Measurements from ENCODE around the gene RTP1.

RTP1 gene

DNA sequence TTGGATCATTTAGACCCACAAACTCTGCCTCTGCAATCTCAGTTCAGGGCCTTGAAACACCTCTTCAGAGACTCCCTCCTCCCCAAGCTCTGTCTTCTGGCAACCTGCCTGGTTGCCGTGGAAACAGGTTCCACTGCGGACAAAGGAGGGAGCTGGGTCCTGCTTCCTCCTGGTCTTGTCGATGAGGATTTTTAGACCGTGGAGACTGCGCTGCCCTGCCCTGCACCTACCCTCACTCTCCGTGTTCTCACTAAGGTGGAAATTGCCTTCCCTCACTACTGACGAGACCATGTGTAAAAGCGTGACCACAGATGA lies at the start of gene RTP1:
RTP1 (plus strand) TSS at position 152 of the 315 bp plus-strand sequence; CDS start at position 182, 30 bp downstream.
- in situ Hi-C loops (cut with MboI; ENCODE audit: low sequenced_read_pairs), result no loop called here

- in situ Hi-C loops (cut with MboI; ENCODE audit: low sequenced_read_pairs), result loop anchor here (10.0 to 25.0 kb wide), 2 partner anchors 305 to 538 kb away; partner anchors contain the start of genes ADIPOQ and AHSG
Measured at GRCh38 chr3:187150186-187150585, 47.1 kb upstream of the RTP1 start.

GRCh38 chr3:187150599-187150998 lies 46.7 kb upstream of the RTP1 start:
- in situ Hi-C loops (cut with MboI; ENCODE audit: low sequenced_read_pairs), result loop anchor here (10.0 to 25.0 kb wide), 2 partner anchors 306 to 538 kb away; partner anchors contain the start of genes ADIPOQ and AHSG

- in situ Hi-C loops (cut with MboI; ENCODE audit: low sequenced_read_pairs), result loop anchor here (25.0 kb wide), 1 partner anchor 549 kb away; the partner anchor contains the start of gene AHSG
Measured at GRCh38 chr3:187161556-187161955, 35.7 kb upstream of the RTP1 start.

DNA sequence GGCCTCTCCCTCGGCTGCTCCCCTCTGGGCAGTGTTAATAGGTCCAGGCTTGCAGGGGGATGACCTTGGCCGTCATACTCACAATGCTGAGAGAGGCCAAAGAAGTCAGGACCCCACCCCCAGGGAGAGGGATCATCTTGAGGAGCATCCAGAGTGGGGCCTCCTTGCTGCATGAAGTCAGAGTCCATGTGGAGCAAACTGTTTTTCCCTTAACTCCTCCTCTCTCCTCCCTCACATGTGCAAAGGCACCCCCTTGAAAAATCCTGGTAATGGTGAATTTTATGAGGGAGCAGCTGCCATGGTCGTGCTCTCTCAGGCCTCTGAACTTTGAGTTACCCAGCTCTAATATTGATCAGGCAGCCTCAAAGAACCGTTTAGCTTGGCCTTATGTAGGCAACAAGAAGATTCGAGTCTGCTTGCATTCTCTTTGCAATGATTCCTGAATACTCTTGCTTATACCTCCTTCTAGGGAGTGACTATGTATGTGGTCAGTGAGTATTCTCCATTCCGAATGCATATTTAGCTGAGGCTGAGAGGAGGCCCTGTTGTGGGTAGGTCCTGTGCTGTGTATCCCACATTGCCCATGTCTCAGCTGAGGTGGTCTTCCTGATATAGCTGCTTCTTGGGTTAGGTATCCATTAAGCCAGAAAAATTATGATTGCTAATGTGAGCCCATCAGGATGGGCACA lies 34.9 kb upstream of the RTP1 start:
- in situ Hi-C loops (cut with MboI; ENCODE audit: low sequenced_read_pairs), result loop anchor here (25.0 kb wide), 1 partner anchor 550 kb away; the partner anchor contains the start of gene AHSG

- in situ Hi-C loops (cut with MboI; ENCODE audit: low sequenced_read_pairs), result loop anchor here (25.0 kb wide), 1 partner anchor 553 kb away; the partner anchor contains the start of gene AHSG
Measured at GRCh38 chr3:187165144-187165543, 32.1 kb upstream of the RTP1 start.

DNA sequence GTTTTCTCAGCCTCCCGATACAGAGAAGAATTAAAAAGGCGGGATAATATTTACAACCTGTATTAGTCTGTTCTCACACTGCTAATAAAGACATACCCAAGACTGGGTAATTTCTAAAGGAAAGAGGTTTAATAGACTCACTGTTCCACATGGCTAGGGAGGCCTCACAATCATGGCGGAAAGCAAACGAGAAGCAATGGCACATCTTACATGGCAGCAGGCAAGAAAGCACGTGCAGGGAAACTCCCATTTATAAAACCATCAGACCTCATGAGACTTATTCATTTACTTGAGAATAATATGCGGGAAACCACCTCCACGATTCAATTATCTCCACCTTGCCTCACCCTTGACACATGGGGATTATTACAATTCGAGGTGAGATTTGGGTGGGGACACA lies 30.5 kb upstream of the RTP1 start:
- in situ Hi-C loops (cut with MboI; ENCODE audit: low sequenced_read_pairs), result loop anchor here (25.0 kb wide), 1 partner anchor 554 kb away; the partner anchor contains the start of gene AHSG

- in situ Hi-C loops (cut with MboI; ENCODE audit: low sequenced_read_pairs), result loop anchor here (25.0 kb wide), 1 partner anchor 555 kb away; the partner anchor contains the start of gene AHSG
Measured at GRCh38 chr3:187167777-187168176, 29.5 kb upstream of the RTP1 start.

GRCh38 chr3:187169231-187169960 lies 27.9 kb upstream of the RTP1 start:
- in situ Hi-C loops (cut with MboI; ENCODE audit: low sequenced_read_pairs), result loop anchor here (25.0 kb wide), 1 partner anchor 557 kb away; the partner anchor contains the start of gene AHSG

DNA sequence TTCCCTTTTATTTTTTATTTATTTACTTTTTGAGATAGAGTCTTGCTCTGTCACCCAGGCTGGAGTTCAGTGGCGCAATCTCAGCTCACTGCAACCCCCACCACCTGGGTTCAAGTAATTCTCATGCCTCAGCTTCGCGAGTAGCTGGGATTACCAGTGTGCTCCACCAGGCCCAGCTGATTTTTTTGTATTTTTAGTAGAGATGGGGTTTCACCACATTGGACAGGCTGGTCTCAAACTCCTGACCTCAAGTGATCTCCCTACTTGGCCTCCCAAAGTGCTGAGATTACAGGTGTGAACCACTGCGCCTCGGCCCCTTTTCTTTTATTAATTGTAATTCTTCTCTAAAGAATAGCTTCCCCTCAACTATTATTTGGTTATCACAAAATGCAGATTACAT lies 26.4 kb upstream of the RTP1 start:
- in situ Hi-C loops (cut with MboI; ENCODE audit: low sequenced_read_pairs), result loop anchor here (25.0 kb wide), 1 partner anchor 559 kb away; the partner anchor contains the start of gene AHSG

GRCh38 chr3:187172929-187173328 lies 24.4 kb upstream of the RTP1 start:
- in situ Hi-C loops (cut with MboI; ENCODE audit: low sequenced_read_pairs), result loop anchor here (25.0 kb wide), 1 partner anchor 561 kb away; the partner anchor contains the start of gene AHSG

DNA sequence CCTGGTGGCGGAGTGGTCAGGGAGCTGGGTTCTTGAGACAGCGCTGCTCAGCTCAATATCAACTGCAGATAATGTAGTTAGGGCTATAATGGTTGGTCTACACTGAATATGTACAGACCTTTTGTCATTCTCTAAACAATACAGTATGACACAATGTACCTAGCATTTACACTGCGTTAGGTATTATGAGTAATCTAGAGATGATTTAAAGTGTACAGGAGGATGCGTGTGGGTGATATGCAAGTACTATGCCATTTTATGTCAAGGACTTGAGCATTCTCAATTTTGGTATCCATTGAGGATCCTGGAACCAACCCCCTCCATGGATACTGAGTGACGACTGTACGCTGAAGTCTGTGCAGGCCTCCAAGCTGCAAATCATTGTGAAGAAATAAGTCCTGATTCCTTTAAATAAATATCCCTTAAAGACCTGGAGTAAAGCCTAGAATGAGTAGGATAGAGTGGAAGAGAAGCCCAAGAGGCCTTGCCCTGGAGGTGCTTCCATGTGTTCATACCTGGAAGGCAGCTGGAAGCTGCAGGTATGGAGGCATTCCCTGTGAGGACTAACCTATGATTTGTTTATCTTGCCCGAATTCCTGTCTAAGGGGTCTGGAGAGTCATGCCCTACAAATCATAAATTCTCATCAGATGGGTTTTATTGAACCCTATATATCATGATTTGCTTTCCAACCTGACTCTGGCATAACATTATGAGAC lies 15.7 kb upstream of the RTP1 start:
- in situ Hi-C loops (cut with MboI; ENCODE audit: low sequenced_read_pairs), result no loop called here

DNA sequence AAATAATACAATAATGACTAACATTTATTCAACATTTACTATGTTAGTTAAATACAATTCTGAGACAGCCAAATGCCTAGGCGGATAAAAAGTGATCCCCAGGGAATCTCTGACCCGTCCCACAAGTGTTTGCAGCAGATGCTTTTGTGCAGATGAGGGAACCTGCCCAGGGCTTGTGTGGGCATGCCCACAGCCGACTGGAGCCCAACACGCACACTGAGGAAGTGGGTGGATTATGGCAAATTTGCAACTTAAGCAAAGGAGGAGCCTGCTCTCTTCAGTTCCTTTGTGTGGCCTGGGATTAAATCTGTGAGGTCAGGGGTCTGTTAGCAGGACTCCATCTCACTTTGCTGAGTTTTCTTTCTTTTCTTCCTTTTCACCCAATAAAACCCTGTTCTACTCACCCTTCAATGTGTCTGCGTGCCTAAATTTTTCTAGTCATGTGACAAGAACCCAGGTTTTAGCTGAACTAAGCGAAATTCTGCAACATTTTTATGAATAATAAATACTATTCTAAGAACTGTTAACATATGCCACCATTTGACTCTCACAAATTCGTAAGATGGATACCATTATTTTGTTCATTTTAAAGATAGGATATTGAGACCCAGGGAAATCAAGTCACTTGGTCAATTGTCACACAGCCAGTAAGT lies 13.9 kb upstream of the RTP1 start:
- in situ Hi-C loops (cut with MboI; ENCODE audit: low sequenced_read_pairs), result no loop called here

DNA sequence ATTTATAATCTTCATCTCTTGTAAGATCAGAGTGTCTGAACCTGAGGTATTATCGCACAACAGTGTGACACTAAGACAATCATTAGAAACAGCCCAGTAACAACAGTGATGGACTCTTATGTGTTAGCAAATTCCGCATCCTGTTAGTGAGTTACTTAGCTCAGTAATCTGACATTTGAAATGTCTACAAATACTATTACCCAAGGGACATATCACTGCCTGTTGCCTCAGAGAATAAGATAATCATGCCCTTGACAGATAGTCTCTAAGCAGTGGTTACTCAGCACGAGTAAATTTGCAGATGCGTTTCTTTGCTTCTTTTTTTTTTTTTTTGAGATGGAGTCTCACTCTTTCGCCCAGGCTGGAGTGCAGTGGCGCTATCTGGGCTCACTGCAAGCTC lies 13.4 kb upstream of the RTP1 start:
- in situ Hi-C loops (cut with MboI; ENCODE audit: low sequenced_read_pairs), result no loop called here

- in situ Hi-C loops (cut with MboI; ENCODE audit: low sequenced_read_pairs), result no loop called here
Measured at GRCh38 chr3:187185759-187186158, 11.5 kb upstream of the RTP1 start.

- in situ Hi-C loops (cut with MboI; ENCODE audit: low sequenced_read_pairs), result no loop called here
Measured at GRCh38 chr3:187186375-187186774, 10.9 kb upstream of the RTP1 start.

- in situ Hi-C loops (cut with MboI; ENCODE audit: low sequenced_read_pairs), result no loop called here
Measured at GRCh38 chr3:187186801-187187421, 10.4 kb upstream of the RTP1 start.

GRCh38 chr3:187188931-187189330 lies 8.4 kb upstream of the RTP1 start:
- in situ Hi-C loops (cut with MboI; ENCODE audit: low sequenced_read_pairs), result no loop called here

DNA sequence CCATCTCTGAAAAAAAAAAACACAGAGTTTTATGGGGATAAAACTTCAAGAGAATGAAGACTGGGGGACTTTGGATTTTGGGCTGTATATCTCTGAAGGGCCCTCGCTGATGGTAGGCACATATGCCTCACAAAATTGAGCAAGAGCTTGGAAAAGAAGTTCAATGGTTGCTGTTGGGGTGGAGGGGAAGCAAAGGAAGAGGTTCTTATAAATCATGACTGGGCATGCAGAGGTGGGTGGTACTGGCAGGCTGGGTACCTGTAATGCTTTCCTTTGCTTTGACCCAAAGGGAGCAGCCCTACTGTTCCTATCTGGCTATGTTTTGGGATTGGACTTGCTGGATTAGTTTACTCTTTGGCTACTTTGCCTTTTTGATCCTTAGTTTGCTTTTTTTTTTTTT lies 6.0 kb upstream of the RTP1 start:
- in situ Hi-C loops (cut with MboI; ENCODE audit: low sequenced_read_pairs), result no loop called here

DNA sequence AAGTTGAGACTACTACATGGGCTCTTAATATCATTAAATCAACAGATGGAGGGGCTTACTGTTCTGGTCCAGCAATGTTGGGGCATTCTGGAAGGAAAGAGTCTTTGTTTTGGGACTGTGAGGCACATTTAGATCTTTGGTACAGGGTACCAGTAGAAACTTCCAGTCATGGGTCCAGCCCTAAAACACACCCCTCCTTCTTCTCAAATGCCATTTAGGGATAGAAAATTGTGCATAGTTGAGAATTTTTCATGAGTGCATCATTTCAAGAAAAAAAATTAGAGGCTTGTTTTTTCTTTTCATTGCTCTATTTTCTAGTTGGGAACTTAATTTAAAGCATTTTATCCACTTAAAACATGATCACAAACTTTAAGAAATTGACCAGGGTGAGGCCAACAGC lies 4.1 kb upstream of the RTP1 start:
- in situ Hi-C loops (cut with MboI; ENCODE audit: low sequenced_read_pairs), result no loop called here
